Activated gamma-delta T cell (primary cell): ENCODE measurements around the gene MRPL36.
"Not testable (repeated sequence)": the region's sequence is repeated elsewhere in the genome, so short reads cannot be mapped to it uniquely, and the experiment has no call there.

Source experiments
- DNase-seq: peaks from one replicate; lab custom pipeline; 2025; lab: John Stamatoyannopoulos, UW

The MRPL36 gene

GRCh38 chr5:1796371-1797102, 3.1 kb downstream of the MRPL36 start:
- no peak for DNase-seq

- DNase-seq = no peak
Measured at GRCh38 chr5:1795931-1796330, 3.7 kb downstream of the MRPL36 start.

GRCh38 chr5:1795506-1795905, 4.1 kb downstream of the MRPL36 start:
- DNase-seq = no peak

- DNase-seq = no peak
Measured at GRCh38 chr5:1794901-1795290, 4.7 kb downstream of the MRPL36 start.

- DNase-seq = no peak
Measured at GRCh38 chr5:1793966-1794900, 5.4 kb downstream of the MRPL36 start.

- DNase-seq = no peak
Measured at GRCh38 chr5:1793301-1793740, 6.3 kb downstream of the MRPL36 start.

- DNase-seq = no peak
Measured at GRCh38 chr5:1792842-1793266, 6.8 kb downstream of the MRPL36 start.

- no peak for DNase-seq
Measured at GRCh38 chr5:1791176-1791575, 8.5 kb downstream of the MRPL36 start.

- no peak for DNase-seq
Measured at GRCh38 chr5:1789834-1790471, 9.7 kb downstream of the MRPL36 start.

GRCh38 chr5:1789438-1789833, 10.2 kb downstream of the MRPL36 start:
- DNase-seq = not testable (repeated sequence)

- no peak for DNase-seq
Measured at GRCh38 chr5:1788828-1789227, 10.8 kb downstream of the MRPL36 start.

GRCh38 chr5:1788200-1788599, 11.4 kb downstream of the MRPL36 start:
- DNase-seq = no peak

GRCh38 chr5:1787472-1788047, 12.1 kb downstream of the MRPL36 start:
- DNase-seq = no peak

GRCh38 chr5:1786621-1787471, 12.8 kb downstream of the MRPL36 start:
- DNase-seq = no peak

GRCh38 chr5:1785984-1786383, 13.7 kb downstream of the MRPL36 start:
- DNase-seq = no peak

- DNase-seq = no peak
Measured at GRCh38 chr5:1785062-1785461, 14.6 kb downstream of the MRPL36 start.

- no peak for DNase-seq
Measured at GRCh38 chr5:1784197-1785050, 15.2 kb downstream of the MRPL36 start.

GRCh38 chr5:1783216-1783554, 16.5 kb downstream of the MRPL36 start:
- no peak for DNase-seq

GRCh38 chr5:1782385-1783215, 17.0 kb downstream of the MRPL36 start:
- no peak for DNase-seq
